Activated CD4-positive, alpha-beta T cell treated with anti-CD3 and anti-CD28 coated beads, Interleukin-2, amount 10 ng/mL, durations not matched to agents 7 days and 5 days (primary cell): ENCODE measurements around the gene SNAP29. TPM values are rescaled to one million over a fixed set of nuclear protein-coding genes. Genes with fewer than 3 reads are reported as not detected.
"Not testable (repeated sequence)": the region's sequence is repeated elsewhere in the genome, so short reads cannot be mapped to it uniquely, and the experiment has no call there.

Experiments
- CTCF ChIA-PET: fragments of 350-600 bp; sonication (Branson Sonifier 250); formaldehyde crosslinking; loops from one replicate; lab custom pipeline; 2021; ENCODE audit warnings: antibody characterized with exemption; lab: Charles Lee
- POLR2A ChIA-PET: fragments of 350-600 bp; sonication (Branson Sonifier 250); formaldehyde crosslinking; loops from one replicate; lab custom pipeline; 2021; ENCODE audit warnings: antibody characterized with exemption; lab: Charles Lee
- DNase-seq: peaks from one replicate; pipeline ENCODE4 v3.0.0-alpha.2; 2020
- H3K27ac Mint-ChIP-seq: one replicate; pipeline ENCODE4 v1.8.0; 2021; ENCODE audit warnings: mild to moderate bottlenecking, moderate library complexity, mixed read lengths
- H3K27me3 Mint-ChIP-seq: one replicate; pipeline ENCODE4 v1.8.0; 2021; ENCODE audit warnings: mixed read lengths
- H3K36me3 Mint-ChIP-seq: one replicate; pipeline ENCODE4 v1.8.0; 2021; ENCODE audit warnings: low read depth, mixed read lengths
- H3K4me1 Mint-ChIP-seq: one replicate; pipeline ENCODE4 v1.8.0; 2021; ENCODE audit warnings: mixed read lengths
- H3K4me3 Mint-ChIP-seq: one replicate; pipeline ENCODE4 v1.8.0; 2021; ENCODE audit warnings: mild to moderate bottlenecking, moderate library complexity, mixed read lengths
- H3K9me3 Mint-ChIP-seq: one replicate; pipeline ENCODE4 v1.8.0; 2021; ENCODE audit warnings: mixed read lengths
- total RNA-seq, 2 experiments: library from RNA; stranded (reverse); gene quantifications; one replicate each; pipeline ENCODE4 v1.2.3, GENCODE V29; 2021

The SNAP29 gene
- total RNA-seq, 2 experiments from 2014 or later, result 29.6 to 36.0 TPM

DNA sequence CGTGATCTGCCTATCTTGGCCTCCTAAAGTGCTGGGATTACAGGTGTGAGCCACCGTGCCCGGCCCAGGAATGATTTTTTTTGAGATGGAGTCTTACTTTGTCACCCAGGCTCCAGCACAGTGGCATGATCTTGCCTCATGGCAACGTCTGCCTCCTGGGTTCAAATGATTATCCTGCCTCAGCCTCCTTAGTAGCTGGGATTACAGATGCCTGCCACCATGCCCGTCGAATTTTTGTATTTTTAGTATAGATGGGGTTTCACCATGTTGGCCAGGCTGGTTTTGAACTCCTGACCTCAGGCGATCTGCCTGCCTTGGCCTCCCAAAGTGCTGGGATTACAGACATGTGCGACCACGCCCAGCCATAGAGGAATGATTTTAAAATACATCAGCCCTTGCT is 76.2 kb downstream of the SNAP29 start:
- H3K9me3 Mint-ChIP-seq, H3K27ac Mint-ChIP-seq, DNase-seq, POLR2A ChIA-PET, H3K27me3 Mint-ChIP-seq, CTCF ChIA-PET, H3K4me3 Mint-ChIP-seq: not testable (repeated sequence)
- peaks cover 39% of the 10 kb centered on the region for H3K4me1 Mint-ChIP-seq
- peaks cover 35% of the 10 kb centered on the region for H3K36me3 Mint-ChIP-seq

DNA sequence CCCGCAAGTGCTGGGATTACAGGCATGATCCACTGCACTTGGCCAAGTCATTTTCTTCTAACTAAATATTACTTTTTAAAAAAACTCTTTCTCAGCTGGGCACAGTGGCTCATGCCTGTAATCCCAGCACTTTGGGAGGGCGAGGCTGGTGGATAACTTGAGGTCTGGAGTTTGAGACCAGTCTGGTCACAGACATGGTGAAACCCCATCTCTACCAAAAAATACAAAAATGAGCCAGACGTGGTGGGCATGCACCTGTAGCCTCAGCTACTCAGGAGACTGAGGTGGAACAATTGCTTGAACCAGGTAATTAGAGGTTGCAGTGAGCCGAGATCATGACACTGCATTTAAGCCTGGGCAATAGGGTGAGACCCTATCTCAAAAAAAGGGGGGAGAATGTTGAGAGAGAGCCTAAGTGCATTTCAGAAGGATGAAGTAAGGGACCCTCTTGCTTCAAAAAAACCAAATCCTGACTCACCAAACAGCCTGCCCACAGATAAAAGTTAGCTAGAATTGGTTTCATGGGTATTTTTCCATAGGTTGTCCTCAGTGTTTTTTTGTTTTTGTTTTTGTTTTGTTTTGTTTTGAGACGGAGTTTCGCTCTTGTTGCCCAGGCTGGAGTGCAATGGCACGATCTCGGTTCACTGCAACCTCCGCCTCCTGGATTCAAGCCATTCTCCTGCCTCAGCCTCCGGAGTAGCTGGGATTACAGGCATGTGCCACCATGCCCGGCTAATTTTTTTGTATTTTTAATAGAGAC is 77.2 kb downstream of the SNAP29 start:
- peaks cover 45% of the 10 kb centered on the region for H3K4me1 Mint-ChIP-seq
- POLR2A ChIA-PET, H3K4me3 Mint-ChIP-seq, H3K27ac Mint-ChIP-seq, H3K9me3 Mint-ChIP-seq, DNase-seq, H3K27me3 Mint-ChIP-seq: not testable (repeated sequence)
- H3K36me3 Mint-ChIP-seq, result peaks cover 44% of the 10 kb centered on the region
- CTCF ChIA-PET, result interaction anchor here (0.8 to 2.7 kb wide), 2 partner anchors 11 to 19 kb away, joined by 3 to 12 read pairs; partner anchors contain the start of gene CRKL

DNA sequence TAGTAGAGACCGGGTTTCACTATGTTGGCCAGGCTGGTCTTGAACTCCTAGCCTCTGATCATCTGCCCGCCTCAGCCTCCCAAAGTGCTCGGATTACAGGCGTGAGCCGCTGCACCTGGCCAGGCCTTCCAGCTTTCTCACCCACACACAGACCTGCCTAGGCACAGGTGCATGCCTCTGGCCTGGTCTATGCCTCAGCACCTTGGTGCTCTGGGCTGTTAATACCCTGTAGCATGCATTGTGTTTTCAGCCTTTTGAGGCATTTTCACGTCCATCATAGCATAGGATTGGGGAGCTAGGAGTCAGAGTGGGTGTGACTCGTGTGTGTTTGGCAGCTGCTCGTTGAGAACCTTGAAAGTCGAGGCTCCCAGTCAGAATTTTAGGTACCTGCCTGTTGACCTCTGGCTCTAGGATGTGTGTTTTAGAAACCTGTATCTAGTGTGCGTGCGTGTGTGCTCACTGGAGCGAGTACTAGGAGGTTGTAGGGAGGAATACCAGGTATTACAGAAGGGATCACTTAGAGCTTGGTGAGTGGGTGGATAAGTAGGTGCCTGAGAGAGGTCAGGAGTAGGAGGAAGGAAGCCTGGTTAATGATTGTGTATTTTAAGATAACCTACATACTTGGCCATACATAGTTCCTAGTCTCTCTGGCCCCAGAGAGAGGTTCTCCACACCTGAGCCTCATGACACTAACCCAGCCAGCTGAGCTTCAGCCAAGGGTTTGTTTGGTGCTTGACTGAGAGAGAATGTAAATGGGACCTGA is 78.4 kb downstream of the SNAP29 start:
- ChIA-PET POLR2A (no interaction called here), CTCF (interaction anchor here (0.8 to 2.7 kb wide), 4 partner anchors 10 to 20 kb away, joined by 3 to 12 read pairs (median 4); partner anchors contain the start of gene CRKL)
- H3K9me3 Mint-ChIP-seq, result no peaks in the 10 kb centered on the region
- H3K4me1 Mint-ChIP-seq, result peaks cover 42% of the 10 kb centered on the region
- no peak overlapping the region for H3K4me3 Mint-ChIP-seq
- no peak overlapping the region for H3K27ac Mint-ChIP-seq
- peaks cover 52% of the 10 kb centered on the region for H3K36me3 Mint-ChIP-seq
- H3K27me3 Mint-ChIP-seq, result no peaks in the 10 kb centered on the region
- no peak for DNase-seq

DNA sequence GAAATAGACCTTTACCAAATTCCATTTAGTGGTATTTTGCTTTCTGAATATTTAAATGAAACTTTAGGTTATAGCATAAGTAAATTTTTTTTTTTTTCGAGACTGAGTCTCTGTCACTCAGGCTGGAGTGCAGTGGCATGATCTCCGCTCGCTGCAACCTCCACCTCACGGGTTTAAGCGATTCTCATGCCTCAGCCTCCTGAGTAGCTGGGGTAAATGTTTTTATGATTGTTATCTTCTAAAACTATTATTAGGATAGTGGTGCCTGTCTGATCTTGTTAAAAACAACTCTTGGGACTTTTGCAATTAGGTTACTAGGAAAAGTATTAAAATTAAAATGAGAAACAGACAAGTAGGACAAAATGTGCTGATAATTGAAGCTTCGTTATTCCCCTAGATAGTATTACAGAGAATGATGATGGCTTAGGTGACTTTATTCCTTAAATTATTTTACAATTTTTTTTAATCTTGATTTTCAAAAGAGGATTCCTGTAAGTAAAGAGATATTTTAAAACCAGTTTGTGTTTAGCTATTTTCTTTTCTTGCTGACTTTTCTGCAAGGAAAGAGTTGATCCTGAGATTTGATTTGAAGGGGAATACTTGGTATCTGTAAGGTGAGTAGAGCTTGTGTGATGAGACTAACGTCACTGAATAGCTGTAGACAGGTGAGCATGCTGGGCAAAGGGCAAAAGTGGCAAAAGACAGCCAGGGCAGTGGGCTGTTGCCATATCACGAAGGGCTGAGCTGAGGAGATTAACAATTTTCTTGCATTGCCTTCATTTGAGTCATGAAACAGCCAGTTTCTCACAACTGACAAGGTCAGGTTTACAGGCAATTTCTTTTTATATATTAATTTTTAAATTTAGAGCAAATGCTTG is 79.2 kb downstream of the SNAP29 start:
- H3K27me3 Mint-ChIP-seq, result no peaks in the 10 kb centered on the region
- no peaks in the 10 kb centered on the region for H3K9me3 Mint-ChIP-seq
- no peak overlapping the region for H3K4me3 Mint-ChIP-seq
- H3K36me3 Mint-ChIP-seq, result peaks cover 54% of the 10 kb centered on the region
- no peak for DNase-seq
- peaks cover 39% of the 10 kb centered on the region for H3K4me1 Mint-ChIP-seq
- CTCF ChIA-PET, result interaction anchor here (1.1 to 2.7 kb wide), 3 partner anchors 11 to 21 kb away, joined by 3 to 12 read pairs (median 4); partner anchors contain the start of gene CRKL
- no peak overlapping the region for H3K27ac Mint-ChIP-seq
- POLR2A ChIA-PET, result no interaction called here

DNA sequence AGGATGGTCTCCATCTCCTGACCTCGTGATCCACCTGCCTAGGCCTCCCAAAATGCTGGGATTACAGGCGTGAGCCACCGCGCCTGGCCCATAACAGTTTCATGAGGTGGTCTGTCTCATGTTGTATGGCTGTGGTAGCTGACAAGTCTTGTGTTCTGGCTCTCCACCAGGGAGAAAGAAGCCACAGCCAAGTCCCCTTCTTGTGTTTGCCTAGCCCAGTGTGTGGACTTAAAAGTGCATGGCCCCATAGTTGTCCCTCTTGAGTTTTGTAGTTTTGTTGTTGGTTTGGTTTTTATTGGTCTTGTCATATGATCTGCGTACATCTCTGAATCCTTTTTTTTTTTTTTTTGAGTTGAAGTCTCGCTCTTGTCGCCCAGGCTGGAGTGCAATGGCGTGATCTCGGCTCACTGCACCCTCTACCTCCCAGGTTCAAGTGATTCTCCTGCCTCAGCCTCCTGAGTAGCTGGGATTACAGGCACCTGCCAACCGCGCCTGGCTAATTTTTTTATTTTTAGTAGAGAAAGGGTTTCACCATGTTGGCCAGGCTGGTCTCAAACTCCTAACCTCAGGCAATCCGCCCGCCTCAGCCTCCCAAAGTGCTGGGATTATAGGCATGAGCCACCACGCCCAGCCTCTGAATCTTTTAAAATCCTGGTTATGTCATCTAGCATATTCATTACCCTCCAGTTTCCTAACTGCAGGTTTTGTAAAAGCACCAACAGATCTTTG is 80.8 kb downstream of the SNAP29 start:
- peaks cover 39% of the 10 kb centered on the region for H3K4me1 Mint-ChIP-seq
- CTCF ChIA-PET, result interaction anchor here (0.6 to 1.1 kb wide), 2 partner anchors 8 to 53 kb away, joined by 3 read pairs; no protein-coding TSS in a partner anchor
- H3K4me3 Mint-ChIP-seq, DNase-seq, H3K27me3 Mint-ChIP-seq, POLR2A ChIA-PET, H3K27ac Mint-ChIP-seq, H3K9me3 Mint-ChIP-seq: not testable (repeated sequence)
- peaks cover 48% of the 10 kb centered on the region for H3K36me3 Mint-ChIP-seq

DNA sequence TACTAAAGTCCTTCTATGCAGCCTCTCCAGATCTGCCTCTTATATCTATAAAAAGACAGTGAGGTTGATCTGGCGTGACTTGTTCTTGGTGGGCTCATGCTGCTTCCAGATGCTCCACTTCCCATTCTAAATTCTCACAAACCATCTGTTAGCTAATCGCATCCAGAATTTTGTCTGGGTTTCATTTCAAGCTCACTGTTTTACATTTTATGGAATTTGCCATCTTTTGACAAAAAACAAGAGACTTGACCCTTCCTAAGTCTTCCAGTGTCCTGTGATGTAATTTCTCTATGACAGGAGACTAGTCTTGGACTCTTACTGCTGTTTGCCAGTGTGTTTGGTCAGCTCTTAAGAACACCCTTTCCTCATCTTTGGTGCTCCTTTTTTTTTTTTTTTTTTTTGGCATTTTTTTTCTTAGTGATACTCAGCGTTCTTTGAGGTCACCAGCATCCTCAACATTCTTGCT is 81.4 kb downstream of the SNAP29 start:
- Mint-ChIP-seq H3K27ac (no peak overlapping the region), H3K27me3 (no peaks in the 10 kb centered on the region), H3K9me3 (no peaks in the 10 kb centered on the region), H3K4me1 (peaks cover 40% of the 10 kb centered on the region), H3K4me3 (no peak overlapping the region), H3K36me3 (peaks cover 44% of the 10 kb centered on the region)
- DNase-seq, result no peak
- ChIA-PET CTCF (interaction anchor here (1.1 kb wide), 1 partner anchor 9 kb away, joined by 3 read pairs; no protein-coding TSS in a partner anchor), POLR2A (no interaction called here)

Other genes starting within 250 kb of the SNAP29 start
- not detected for gene SERPIND1, start 84.9 kb upstream of the SNAP29 start, total RNA-seq
- 100 to 1,000 TPM; 103 to 113 TPM for gene PI4KA, start 196 bp upstream of the SNAP29 start, total RNA-seq
- gene CRKL, start 58.4 kb downstream of the SNAP29 start, total RNA-seq, result 10 to 100 TPM; 82.2 to 87.2 TPM
- gene AIFM3, start 108.2 kb downstream of the SNAP29 start, total RNA-seq, result under 1 TPM in 1 of 2 experiments, not detected in 1; 0.25 TPM
- gene LZTR1, start 123.3 kb downstream of the SNAP29 start, total RNA-seq, result 10 to 100 TPM; 62.0 to 66.4 TPM
- 10 to 100 TPM; 29.1 to 29.8 TPM for gene THAP7, start 143.1 kb downstream of the SNAP29 start, total RNA-seq
- gene P2RX6, start 156.2 kb downstream of the SNAP29 start, total RNA-seq, result under 1 TPM; 0.27 TPM
- gene SLC7A4, start 173.6 kb downstream of the SNAP29 start, total RNA-seq, result under 1 TPM in 1 of 2 experiments, not detected in 1; 0.07 TPM
- gene LRRC74B, start 186.9 kb downstream of the SNAP29 start, total RNA-seq, result not detected